Gastrocnemius medialis (tissue), 4 donors: ENCODE measurements around the gene CASKIN2. TPM values are rescaled to one million over a fixed set of nuclear protein-coding genes. Genes with fewer than 3 reads are reported as not detected.

Source experiments
- ATAC-seq, 2 donors: fragments of 150-250 bp; one replicate each; pipeline ENCODE4 v1.9.1; 2016
- DNase-seq, 2 donors: peaks; one replicate each; pipeline ENCODE4 v3.0.0-alpha.2; 2019
- H3K27ac ChIP-seq, 4 donors: fragments of 200-600 bp; sonication (generic); 1 replicate in 1 of 4; 2 replicates in 3 of 4; pipeline ENCODE4 v1.5.1; 2016 to 2018; ENCODE audit warnings: mild to moderate bottlenecking in 2 of 4, moderate library complexity in 1 of 4
- H3K27me3 ChIP-seq, 3 donors: fragments of 200-600 bp; sonication (generic) in 2 of 3; 1 replicate in 1 of 3; 2 replicates in 2 of 3; pipeline versions ENCODE4 v1.5.1 to v1.6.0; 2016 to 2019; ENCODE audit warnings: mild to moderate bottlenecking in 1 of 3, moderate library complexity in 1 of 3
- H3K36me3 ChIP-seq, 2 donors: fragments of 200-600 bp; sonication (generic) in 1 of 2; one replicate each; pipeline ENCODE4 v1.5.1; 2017 to 2018
- H3K4me1 ChIP-seq, 2 donors: fragments of 200-600 bp; sonication (generic) in 1 of 2; one replicate each; pipeline ENCODE4 v1.5.1; 2016 to 2017; ENCODE audit warnings: mild to moderate bottlenecking in 2 of 2
- H3K4me3 ChIP-seq, 4 donors: fragments of 200-600 bp; sonication (generic) in 3 of 4; 1 replicate in 1 of 4; 2 replicates in 3 of 4; pipeline ENCODE4 v1.5.1; 2016 to 2019; ENCODE audit warnings: mild to moderate bottlenecking in 2 of 4
- H3K9me3 ChIP-seq, 3 donors: fragments of 200-600 bp; sonication (generic) in 2 of 3; 1 replicate in 1 of 3; 2 replicates in 2 of 3; pipeline ENCODE4 v1.5.1; 2016 to 2019
- CTCF ChIP-seq, 5 experiments: fragments of 450-650 bp in 3 of 5; fragments of 200-600 bp in 2 of 5; sonication (generic) in 2 of 5; IDR thresholded peaks in 4 of 5; conservative IDR thresholded peaks in 1 of 5; 1 replicate in 4 of 5; 2 replicates in 1 of 5; pipeline ENCODE4 v1.5.1; 2016 to 2019; ENCODE audit warnings: antibody characterized with exemption in 5 of 5, mild to moderate bottlenecking in 3 of 5, moderate library complexity in 3 of 5
- POLR2A ChIP-seq, 2 donors: fragments of 450-650 bp; IDR thresholded peaks; one replicate each; pipeline ENCODE4 v1.6.1; 2017; ENCODE audit warnings: antibody characterized with exemption in 2 of 2, mild to moderate bottlenecking in 2 of 2, moderate library complexity in 2 of 2
- in situ Hi-C, 4 donors: fragments of 200-750 bp; cut with MboI; loops; one replicate each; pipeline versions ENCODE4 v1.15.0 to v1.8.0; 2017; ENCODE audit warnings: low sequenced_read_pairs in 4 of 4
- intact Hi-C: fragments of 100-400 bp; cut with DNase I; formaldehyde crosslinking; loops from one replicate; pipeline ENCODE4 v1.15.1; 2023; ENCODE audit warnings: low total_unique reads
- total RNA-seq, 4 donors: library from RNA; depleted of rRNA; stranded (reverse); fragments of >200 nt; gene quantifications; one replicate each; pipeline versions ENCODE4 v1.1.0 to v1.2.3, GENCODE V29; 2016

Gene CASKIN2
- total RNA-seq, 4 donors from 2014 or later, result 11.3 to 24.1 (median 16.8) TPM

GRCh38 chr17:75486151-75486550 is 29.2 kb downstream of the CASKIN2 start:
- H3K9me3 ChIP-seq, result no peaks in the 10 kb centered on the region
- H3K4me1 ChIP-seq, result peaks cover 91 to 95% of the 10 kb centered on the region in 2 donors
- in situ Hi-C loops, result no loop called here
- H3K27me3 ChIP-seq, result no peaks in the 10 kb centered on the region
- H3K27ac ChIP-seq, result peak overlapping the region; percentile 35 to 89 (median 64)
- H3K36me3 ChIP-seq, result peaks cover 0 to 1% of the 10 kb centered on the region in 2 donors
- ATAC-seq (no peak), DNase-seq (no peak)
- intact Hi-C loops, result no loop called here
- H3K4me3 ChIP-seq, result no peak overlapping the region
- TF ChIP-seq CTCF (IDR thresholded peaks at IDR 0.05 in 4 of 5, conservative IDR thresholded peaks at IDR 0.05 in 1 of 5), result no peak
- TF ChIP-seq POLR2A (IDR thresholded peaks at IDR 0.05), result no peak

- peak overlapping the region; percentile 35 to 89 (median 64) for H3K27ac ChIP-seq
- no peaks in the 10 kb centered on the region for H3K27me3 ChIP-seq
- in situ Hi-C loops, result no loop called here
- no peaks in the 10 kb centered on the region for H3K36me3 ChIP-seq
- intact Hi-C loops, result no loop called here
- no peak overlapping the region for H3K4me3 ChIP-seq
- H3K9me3 ChIP-seq, result no peaks in the 10 kb centered on the region
- ATAC-seq (no peak), DNase-seq (no peak)
- H3K4me1 ChIP-seq, result peaks cover 92 to 95% of the 10 kb centered on the region in 2 donors
- TF ChIP-seq POLR2A (IDR thresholded peaks at IDR 0.05), result no peak
Observed at GRCh38 chr17:75485688-75486087, 29.6 kb downstream of the CASKIN2 start.

GRCh38 chr17:75482098-75482942 is 33.0 kb downstream of the CASKIN2 start:
- Histone ChIP-seq H3K4me1 (peaks cover 81 to 88% of the 10 kb centered on the region in 2 donors), H3K27ac (peak overlapping the region; percentile 79 to 89 (median 86)), H3K9me3 (no peaks in the 10 kb centered on the region), H3K27me3 (no peaks in the 10 kb centered on the region), H3K4me3 (no peak overlapping the region), H3K36me3 (no peaks in the 10 kb centered on the region)
- intact Hi-C loops (no loop called here), in situ Hi-C loops (no loop called here)
- ATAC-seq (no peak), DNase-seq (no peak)
- TF ChIP-seq CTCF (IDR thresholded peaks at IDR 0.05 in 4 of 5, conservative IDR thresholded peaks at IDR 0.05 in 1 of 5) (no peak), POLR2A (IDR thresholded peaks at IDR 0.05) (no peak)

- in situ Hi-C loops (no loop called here), intact Hi-C loops (no loop called here)
- Histone ChIP-seq H3K36me3 (no peaks in the 10 kb centered on the region), H3K4me3 (no peak overlapping the region), H3K27me3 (no peaks in the 10 kb centered on the region), H3K9me3 (no peaks in the 10 kb centered on the region), H3K4me1 (peaks cover 83 to 88% of the 10 kb centered on the region in 2 donors), H3K27ac (peak overlapping the region; percentile 79 to 89 (median 86))
- DNase-seq, result no peak
- TF ChIP-seq POLR2A (IDR thresholded peaks at IDR 0.05) (no peak), CTCF (IDR thresholded peaks at IDR 0.05 in 4 of 5, conservative IDR thresholded peaks at IDR 0.05 in 1 of 5) (no peak)
- ATAC-seq, result no peak
Observed at GRCh38 chr17:75481194-75482068, 33.9 kb downstream of the CASKIN2 start.

- TF ChIP-seq POLR2A (IDR thresholded peaks at IDR 0.05) (no peak), CTCF (IDR thresholded peaks at IDR 0.05 in 4 of 5, conservative IDR thresholded peaks at IDR 0.05 in 1 of 5) (no peak)
- DNase-seq, result peak in 1 of 2 donors; percentile 59
Observed at GRCh38 chr17:75480281-75480680, 35.1 kb downstream of the CASKIN2 start.

More at GRCh38 chr17:75480281-75480680, 35.1 kb downstream of the CASKIN2 start:
- no peak for ATAC-seq
- Histone ChIP-seq H3K4me1 (peaks cover 82 to 88% of the 10 kb centered on the region in 2 donors), H3K9me3 (no peaks in the 10 kb centered on the region), H3K4me3 (no peak overlapping the region), H3K27ac (peak overlapping the region; percentile 79 to 89 (median 86)), H3K27me3 (no peaks in the 10 kb centered on the region), H3K36me3 (no peaks in the 10 kb centered on the region)
- in situ Hi-C loops, result no loop called here
- intact Hi-C loops, result no loop called here
